Endothelial cell of umbilical vein (primary cell): ENCODE data around the gene NRROS. TPM values are rescaled to one million over a fixed set of nuclear protein-coding genes. Genes with fewer than 3 reads are reported as not detected.

Experiments
- Bru-seq: library from RNA; stranded (reverse); fragments of 400-500 nt; gene quantifications from one replicate; lab custom pipeline; 2021; lab: Mats Ljungman, UMichigan
- BruChase-seq, 2 experiments: library from RNA; stranded (reverse); fragments of 400-500 nt; gene quantifications; one replicate each; lab custom pipeline; 2021; lab: Mats Ljungman, UMichigan
- BruUV-seq: library from RNA; stranded (reverse); fragments of 400-500 nt; replicated peaks from 2 replicates; lab custom pipeline; 2021; lab: Mats Ljungman, UMichigan
- CTCF ChIA-PET: fragments of 300-600, 350-600 bp; sonication (Branson Sonifier 250); formaldehyde crosslinking; loops from one replicate; lab custom pipeline; 2021; ENCODE audit warnings: antibody characterized with exemption, inconsistent platforms; lab: Charles Lee
- POLR2A ChIA-PET: fragments of 300-600, 350-600 bp; sonication (Branson Sonifier 250); formaldehyde crosslinking; loops from one replicate; lab custom pipeline; 2021; ENCODE audit warnings: antibody characterized with exemption, inconsistent platforms; lab: Charles Lee
- DNase-seq: peaks from one replicate; pipeline ENCODE4 v3.0.0-alpha.2; 2011; ENCODE audit warnings: low read depth, low spot score
- FAIRE-seq: peaks from 2 replicates; lab custom pipeline; 2011; peaks lifted over from hg19 to GRCh38; lab: Jason Lieb, UNC
- H2AFZ ChIP-seq: 2 replicates; pipeline ENCODE4 v1.6.0; 2012; ENCODE audit warnings: low read depth, low read length, control low read depth, inconsistent platforms
- H3K27ac ChIP-seq: 2 replicates; pipeline ENCODE4 v1.5.1; 2011; ENCODE audit warnings: low read depth, mild to moderate bottlenecking, control low read depth, low read length, moderate library complexity; ENCODE audit not compliant: insufficient read depth
- H3K27me3 ChIP-seq, 2 experiments: 2 replicates each; pipeline versions ENCODE4 v1.6.0 to v1.6.1; 2011; ENCODE audit warnings: low read length in 2 of 2, mixed read lengths in 1 of 2; ENCODE audit not compliant: control insufficient read depth in 2 of 2, insufficient read depth in 2 of 2
- H3K36me3 ChIP-seq, 2 experiments: 2 replicates in 1 of 2; 3 replicates in 1 of 2; pipeline ENCODE4 v1.5.1; 2011; ENCODE audit warnings: low read length in 2 of 2, mild to moderate bottlenecking in 1 of 2, moderate library complexity in 1 of 2; ENCODE audit not compliant: control insufficient read depth in 2 of 2, insufficient read depth in 2 of 2; ENCODE audit errors: extremely low read depth in 1 of 2
- H3K4me1 ChIP-seq: 3 replicates; pipeline ENCODE4 v1.5.1; 2011; ENCODE audit warnings: mild to moderate bottlenecking, low read length; ENCODE audit not compliant: control insufficient read depth, insufficient read depth; ENCODE audit errors: extremely low read depth
- H3K4me2 ChIP-seq: 2 replicates; pipeline ENCODE4 v1.6.1; 2011; ENCODE audit warnings: low read length, control low read depth, mixed read lengths; ENCODE audit not compliant: insufficient read depth
- H3K4me3 ChIP-seq, 3 experiments: fragments of 200-600 bp in 1 of 3; sonication (generic), shearing (Covaris generic) in 1 of 3; replicated peaks in 1 of 3; 2 replicates each; pipeline ENCODE4 v1.5.1; 2011 to 2016; ENCODE audit warnings: control low read depth in 3 of 3, low read length in 3 of 3, mild to moderate bottlenecking in 2 of 3, inconsistent platforms in 1 of 3, low read depth in 1 of 3, moderate library complexity in 1 of 3; ENCODE audit not compliant: insufficient read depth in 1 of 3
- H3K79me2 ChIP-seq: 2 replicates; pipeline ENCODE4 v1.6.0; 2012; ENCODE audit warnings: low read length, inconsistent platforms; ENCODE audit not compliant: control insufficient read depth, insufficient read depth
- H3K9ac ChIP-seq: replicated peaks from 2 replicates; pipeline ENCODE3; 2011; ENCODE audit warnings: low read length, control low read depth; ENCODE audit not compliant: insufficient read depth; ENCODE audit errors: extremely low read depth
- H3K9me1 ChIP-seq: replicated peaks from 3 replicates; pipeline ENCODE4 v1.6.0; 2011; ENCODE audit warnings: mild to moderate bottlenecking, low read length; ENCODE audit not compliant: control insufficient read depth, insufficient read depth; ENCODE audit errors: extremely low read depth
- H3K9me3 ChIP-seq: replicated peaks from 2 replicates; pipeline ENCODE4 v1.5.1; 2012; ENCODE audit warnings: low read length, inconsistent platforms; ENCODE audit not compliant: control insufficient read depth, insufficient read depth
- H4K20me1 ChIP-seq: replicated peaks from 2 replicates; pipeline ENCODE3; 2011; ENCODE audit warnings: mild to moderate bottlenecking, low read length; ENCODE audit not compliant: control insufficient read depth, insufficient read depth; ENCODE audit errors: extremely low read depth
- CTCF ChIP-seq, 2 donors: IDR thresholded peaks; 1 replicate in 1 of 2; 2 replicates in 1 of 2; pipeline ENCODE4 v1.5.1; 2011; ENCODE audit warnings: low read length in 2 of 2, mild to moderate bottlenecking in 2 of 2, moderate library complexity in 2 of 2, control low read depth in 1 of 2, inconsistent platforms in 1 of 2, low read depth in 1 of 2; ENCODE audit not compliant: insufficient read depth in 1 of 2; ENCODE audit errors: extremely low read depth in 1 of 2
- EZH2 ChIP-seq: IDR thresholded peaks from 2 replicates; pipeline ENCODE4 v1.6.1; 2012; ENCODE audit warnings: borderline replicate concordance, low read depth, mild to moderate bottlenecking, moderate library complexity, low read length, inconsistent platforms; ENCODE audit not compliant: severe bottlenecking
- FOS ChIP-seq: IDR thresholded peaks from 2 replicates; pipeline ENCODE4 v1.6.1; 2011; ENCODE audit warnings: mild to moderate bottlenecking, low read length, moderate library complexity, borderline replicate concordance; ENCODE audit not compliant: insufficient read depth
- JUN ChIP-seq: IDR thresholded peaks from 2 replicates; pipeline ENCODE4 v1.6.1; 2011; ENCODE audit warnings: borderline replicate concordance, low read depth; ENCODE audit not compliant: insufficient read length, insufficient read depth
- MAX ChIP-seq: IDR thresholded peaks from 2 replicates; pipeline ENCODE4 v1.6.1; 2011; ENCODE audit not compliant: insufficient read depth, insufficient read length
- MYC ChIP-seq: IDR thresholded peaks from one replicate; pipeline ENCODE4 v1.6.1; 2011; ENCODE audit warnings: mild to moderate bottlenecking, low read depth, low read length
- POLR2A ChIP-seq: IDR thresholded peaks from 2 replicates; pipeline ENCODE4 v1.6.1; 2012; ENCODE audit warnings: low read depth, mild to moderate bottlenecking, control low read depth, low read length
- POLR2AphosphoS5 ChIP-seq: IDR thresholded peaks from 2 replicates; pipeline ENCODE4 v1.6.1; 2012; ENCODE audit warnings: low read depth, mild to moderate bottlenecking, control low read depth, low read length, moderate library complexity; ENCODE audit not compliant: insufficient read depth
- dilution Hi-C: fragments of 300-500 bp; cut with MboI; formaldehyde crosslinking; loops from one replicate; pipeline ENCODE4 v1.15.0; 2019; ENCODE audit warnings: low sequenced_read_pairs; ENCODE audit not compliant: extremely low pct_ligation_motif_present
- intact Hi-C: fragments of 100-400 bp; cut with micrococcal nuclease; formaldehyde crosslinking; loops from one replicate; pipeline ENCODE4 v1.10.0; 2022
- long read RNA-seq: library from polyadenylated mRNA; stranded (forward); transcript quantifications from one replicate; pipeline ENCODE4 v2.0.0, GENCODE V29; 2021
- polyA minus RNA-seq, 3 experiments: library from RNA; depleted of rRNA, polyadenylated mRNA; stranded (reverse); fragments of >200 nt; gene quantifications; 1 replicate in 1 of 3; 2 replicates in 2 of 3; pipeline ENCODE4 v1.2.3, GENCODE V29; 2011
- polyA plus RNA-seq, 4 experiments: library from polyadenylated mRNA; depleted of rRNA in 3 of 4; stranded (reverse) in 3 of 4; unstranded in 1 of 4; fragments of >200 nt; gene quantifications; 2 replicates each; pipeline versions ENCODE4 v1.2.1 to v1.2.3, GENCODE V29; 2011 to 2012; ENCODE audit warnings: missing spikeins in 1 of 4
- total RNA-seq: library from RNA; stranded (reverse); gene quantifications from 2 replicates; pipeline ENCODE4 v1.2.3, GENCODE V29; 2021

The NRROS gene
- total RNA-seq (14.4 and 15.6 TPM in 2 replicates), polyA plus RNA-seq (8.1 and 8.7 TPM in 2 replicates), polyA minus RNA-seq (3.2 and 3.9 TPM in 2 replicates), Bru-seq, nascent RNA (percentile 62 among the genes with signal in this experiment), BruChase-seq, experiment 1, labeled RNA remaining after a 6-hour chase (percentile 49 among the genes with signal in this experiment), BruChase-seq, experiment 2, labeled RNA remaining after a 2-hour chase (percentile 56 among the genes with signal in this experiment)
- polyA plus RNA-seq (2011; cell fraction: cytosol; rRNA removed), result 4.2 and 5.0 TPM in 2 replicates
- 2.7 and 3.6 TPM in 2 replicates for polyA plus RNA-seq (2011; cell fraction: nucleus; rRNA removed)
- 3.5 and 5.6 TPM in 2 replicates for polyA plus RNA-seq (2012)
- polyA minus RNA-seq (2011; cell fraction: cytosol; rRNA and poly(A)+ RNA removed), result not detected
- polyA minus RNA-seq (2011; cell fraction: nucleus; rRNA and poly(A)+ RNA removed), result 1.1 and 2.4 TPM in 2 replicates
- long read RNA-seq, partial matches to known transcripts, result 0 of 5 reads
- long read RNA-seq, other reads (novel, unspliced or antisense), result 0 of 5 reads

GRCh38 chr3:196639483-196640296, at the start of gene NRROS:
Gene NRROS (plus strand): TSS chr3:196639694. CDS start chr3:196654540, 14,846 bp downstream.
- H3K27me3 ChIP-seq, result peaks cover 0 to 3% of the 10 kb centered on the region in 2 experiments
- peak within 1 kb of the TSS; percentile 53 for H3K4me2 ChIP-seq
- H3K27ac ChIP-seq, result no peak within 1 kb of the TSS
- H3K9me3 ChIP-seq, result no peaks in the 10 kb centered on the region
- CTCF ChIA-PET, result interaction anchor here (0.7 to 2.9 kb wide), 4 partner anchors 11 to 199 kb away, joined by 3 to 25 read pairs (median 6); no protein-coding TSS in a partner anchor
- intact Hi-C loops, result loop anchor here (1.0 kb wide), 1 partner anchor 30 kb away; no protein-coding TSS in a partner anchor
- H4K20me1 ChIP-seq, result no peaks in the 10 kb centered on the region
- H3K79me2 ChIP-seq, result no peaks in the 10 kb centered on the region
- peak within 1 kb of the TSS; percentile 67 for H2AFZ ChIP-seq
- H3K9ac ChIP-seq, result peak within 1 kb of the TSS; percentile 25
- POLR2A ChIA-PET, result interaction anchor here (0.6 to 1.2 kb wide), 2 partner anchors 164 to 207 kb away, joined by 3 read pairs; partner anchors contain the start of gene UBXN7
- dilution Hi-C loops, result no loop called here
- DNase-seq (peak; percentile 55), FAIRE-seq (peak; percentile 87)
- no TSS peak for BruUV-seq
- no peak for TF ChIP-seq EZH2
- TF ChIP-seq POLR2A, result no peak
- peak; percentile 74 for TF ChIP-seq MAX
- TF ChIP-seq FOS, result peak; percentile 20
- no peak for TF ChIP-seq JUN
- peak; percentile 64 for TF ChIP-seq POLR2AphosphoS5
- no peak for TF ChIP-seq CTCF (IDR thresholded peaks at IDR 0.05; ENCODE audit: extremely low read depth in 1 of 2, insufficient read depth in 1 of 2, low read depth in 1 of 2, low read length in 2 of 2)
- no peak for TF ChIP-seq MYC
- H3K4me3 ChIP-seq, result peak within 1 kb of the TSS; percentile 17 to 42 (median 42)
- H3K36me3 ChIP-seq, result no peaks in the 10 kb centered on the region
- H3K4me1 ChIP-seq, result peaks cover 6% of the 10 kb centered on the region
- H3K9me1 ChIP-seq, result no peaks in the 10 kb centered on the region
